K562 (cell line): ENCODE results near the gene JUND. TPM values are rescaled to one million over a fixed set of nuclear protein-coding genes. Genes with fewer than 3 reads are reported as not detected.

Experiments
- ASH1L ChIP-seq: fragments of 450-650 bp; IDR thresholded peaks from 2 replicates; pipeline ENCODE4 v1.6.1; 2018; ENCODE audit warnings: borderline replicate concordance, mild to moderate bottlenecking, low read depth; ENCODE audit not compliant: partially characterized antibody
- CBX3 ChIP-seq, 2 experiments: IDR thresholded peaks; 1 replicate in 1 of 2; 2 replicates in 1 of 2; pipeline ENCODE4 v1.6.1; 2012; ENCODE audit warnings: inconsistent platforms in 2 of 2, low read length in 2 of 2, borderline replicate concordance in 1 of 2, control low read depth in 1 of 2
- FOXP4 ChIP-seq: sonication (generic); formaldehyde crosslinking; IDR thresholded peaks from 2 replicates; pipeline ENCODE4 v1.8.0; 2022; ENCODE audit warnings: mild to moderate bottlenecking, missing genetic modification reagents, borderline replicate concordance
- KLF10 ChIP-seq: fragments of 250-450 bp; sonication (Bioruptor Pico); IDR thresholded peaks from 2 replicates; pipeline ENCODE4 v1.6.1; 2021; ENCODE audit warnings: matching md5 sums
- MCM7 ChIP-seq, 2 experiments: fragments of 450-650 bp; IDR thresholded peaks; 2 replicates each; pipeline ENCODE4 v1.6.1; 2016 to 2018
- MITF ChIP-seq: IDR thresholded peaks from 2 replicates; pipeline ENCODE4 v1.6.1; 2014; ENCODE audit warnings: antibody characterized with exemption
- MTA2 ChIP-seq: fragments of 450-650 bp; IDR thresholded peaks from 2 replicates; pipeline ENCODE4 v1.6.1; 2016; ENCODE audit warnings: low read depth
- NFE2L1 ChIP-seq: fragments of 450-650 bp; IDR thresholded peaks from 2 replicates; pipeline ENCODE4 v1.6.1; 2016; ENCODE audit warnings: missing genetic modification characterization, low read depth, mild to moderate bottlenecking, missing compliant biosample characterization, moderate library complexity, borderline replicate concordance
- POLR2H ChIP-seq: IDR thresholded peaks from 2 replicates; pipeline ENCODE4 v1.6.1; 2016; ENCODE audit warnings: missing genetic modification characterization, low read depth, mild to moderate bottlenecking, control low read depth, missing compliant biosample characterization, moderate library complexity
- SIX5 ChIP-seq, 2 experiments: IDR thresholded peaks; 2 replicates each; pipeline ENCODE4 v1.6.1; 2011; ENCODE audit warnings: low read length in 2 of 2, borderline replicate concordance in 1 of 2, low read depth in 1 of 2, mild to moderate bottlenecking in 1 of 2, moderate library complexity in 1 of 2; ENCODE audit not compliant: insufficient read depth in 1 of 2
- SMAD1 ChIP-seq: fragments of 150-350 bp; IDR thresholded peaks from 2 replicates; pipeline ENCODE4 v1.6.1; 2014; ENCODE audit warnings: low read length, low read depth; ENCODE audit not compliant: partially characterized antibody
- SMARCB1 ChIP-seq: IDR thresholded peaks from 2 replicates; pipeline ENCODE4 v1.6.1; 2011; ENCODE audit warnings: improper control_type of control experiment, low read depth; ENCODE audit not compliant: insufficient read length
- SMARCE1 ChIP-seq: fragments of 450-650 bp; IDR thresholded peaks from 2 replicates; pipeline ENCODE4 v1.7.1; 2016; ENCODE audit warnings: mild to moderate bottlenecking
- SREBF1 ChIP-seq: fragments of 150-350 bp; IDR thresholded peaks from 2 replicates; pipeline ENCODE4 v1.6.1; 2014; ENCODE audit warnings: antibody characterized with exemption, low read depth, low read length, borderline replicate concordance
- SRSF1 ChIP-seq: fragments of 200-400 bp; formaldehyde crosslinking; IDR thresholded peaks from 2 replicates; pipeline ENCODE4 v1.6.1; 2017; ENCODE audit warnings: mild to moderate bottlenecking, low read depth, low read length, moderate library complexity
- TCF7L2 ChIP-seq: fragments of 150-350 bp; IDR thresholded peaks from 2 replicates; pipeline ENCODE4 v1.6.1; 2016; ENCODE audit warnings: low read depth, mild to moderate bottlenecking, low read length, moderate library complexity
- XRCC4 ChIP-seq: IDR thresholded peaks from one replicate; pipeline ENCODE4 v1.6.1; 2011; ENCODE audit not compliant: insufficient read depth, insufficient read length; ENCODE audit errors: extremely low read depth
- ZFX ChIP-seq: sonication (generic); formaldehyde crosslinking; IDR thresholded peaks from 2 replicates; pipeline ENCODE4 v1.8.0; 2022; ENCODE audit warnings: mild to moderate bottlenecking, missing genetic modification reagents, moderate library complexity
- ZNF436 ChIP-seq: fragments of 250-450, 450-650 bp; sonication (Bioruptor Pico); formaldehyde crosslinking; IDR thresholded peaks from 2 replicates; pipeline ENCODE4 v1.7.0; 2020; ENCODE audit warnings: mild to moderate bottlenecking
- ZNF583 ChIP-seq: fragments of 250-450 bp; sonication (Bioruptor Pico); IDR thresholded peaks from 2 replicates; pipeline ENCODE4 v1.4.0; 2020
- polyA plus RNA-seq, 8 experiments: library from polyadenylated mRNA; depleted of rRNA in 4 of 8; stranded (reverse) in 5 of 8; unstranded in 3 of 8; fragments of >200 nt; fragmentation: Nextera tagmentation in 2 of 8; fragmentation: Illumina TruSeq in 1 of 8; extraction: Ambion mirVana in 2 of 8; extraction: Trizol in 1 of 8; gene quantifications; 2 replicates each; pipeline versions ENCODE4 v1.2.1 to v1.2.3, GENCODE V29; 2011 to 2014; ENCODE audit warnings: inconsistent platforms in 1 of 8, missing spikeins in 1 of 8
- total RNA-seq, 7 experiments: library from RNA; depleted of rRNA in 6 of 7; stranded (reverse); fragments of >200 nt in 6 of 7; fragmentation: Illumina TruSeq in 2 of 7; extraction: Trizol in 2 of 7; gene quantifications; 2 replicates each; pipeline versions ENCODE4 v1.2.1 to v1.2.3, GENCODE V29; 2011 to 2021; ENCODE audit warnings: low replicate concordance in 1 of 7
- TF ChIP-seq, protein P1 (sequence below): sonication (generic); formaldehyde crosslinking; IDR thresholded peaks from 2 replicates; pipeline ENCODE4 v1.8.0; 2022; ENCODE audit warnings: mild to moderate bottlenecking, missing genetic modification reagents

JUND gene
- total and polyA plus RNA-seq, 9 of the 15 experiments (the other 6 are each of a cell fraction or from before 2014, with no cell fraction given) = 6.4 to 286 (median 42.3) TPM

DNA sequence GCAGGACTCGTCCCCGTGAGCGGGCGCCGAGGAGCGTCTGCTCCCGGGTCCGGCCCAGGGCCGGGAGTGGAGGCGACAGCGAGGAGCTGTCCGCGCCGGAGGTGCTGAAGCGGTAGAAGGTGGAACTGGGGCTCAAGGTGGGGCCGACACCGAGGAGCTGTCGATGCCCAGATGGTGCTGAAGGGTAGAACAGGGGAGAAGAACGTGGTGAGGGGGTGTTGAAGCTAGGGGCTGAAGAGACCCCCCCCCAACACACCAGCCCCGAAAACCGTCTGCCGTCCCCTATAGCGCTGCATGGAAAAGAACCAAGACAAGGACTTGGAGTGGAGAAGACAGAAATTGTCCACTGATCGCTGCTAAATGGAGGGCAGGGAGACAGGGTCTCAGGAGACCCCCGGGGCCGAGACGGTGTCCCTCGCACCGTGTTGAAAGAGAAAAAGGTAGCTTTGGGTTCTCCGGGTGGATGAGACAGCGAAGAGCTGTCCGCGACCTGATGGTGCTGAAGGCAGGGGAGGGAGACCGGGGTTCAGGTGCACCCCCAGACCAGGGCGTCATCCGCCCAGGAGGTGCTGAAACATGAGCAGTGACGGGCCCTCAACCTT, 48.1 kb downstream of the JUND start (continued):
- TF ChIP-seq SMARCB1 (peak; percentile 65), KLF10 (CRISPR knock-in tag) (no peak), TCF7L2 (no peak), ZNF583 (CRISPR knock-in tag) (0 out of 2 replicates have a peak, but pooled peaks have one; percentile 31), ZNF436 (CRISPR knock-in tag) (no peak), POLR2H (tag) (no peak), FOXP4 (0 out of 2 replicates have a peak, but pooled peaks have one; percentile 26), SREBF1 (no peak), ASH1L (no peak), MTA2 (no peak), MCM7 (IDR thresholded peaks at IDR 0.05) (peak in 1 of 2 experiments; percentile 38; a peak in 1 of 4 replicates), SRSF1 (no peak), SMARCE1 (no peak), CBX3 (IDR thresholded peaks at IDR 0.05; ENCODE audit: borderline replicate concordance in 1 of 2, low read length in 2 of 2) (peak in 1 of 2 experiments; percentile 43; a peak in 1 of 3 replicates), MITF (no peak), ZFX (CRISPR knock-in tag) (peak; percentile 57; the same call in 1 of the 2 replicates), SMAD1 (no peak), SIX5 (IDR thresholded peaks at IDR 0.05; ENCODE audit: borderline replicate concordance in 1 of 2, insufficient read depth in 1 of 2, low read depth in 1 of 2, low read length in 2 of 2) (no peak), XRCC4 (no peak), NFE2L1 (tag) (no peak)
- TF ChIP-seq, protein P1, sequence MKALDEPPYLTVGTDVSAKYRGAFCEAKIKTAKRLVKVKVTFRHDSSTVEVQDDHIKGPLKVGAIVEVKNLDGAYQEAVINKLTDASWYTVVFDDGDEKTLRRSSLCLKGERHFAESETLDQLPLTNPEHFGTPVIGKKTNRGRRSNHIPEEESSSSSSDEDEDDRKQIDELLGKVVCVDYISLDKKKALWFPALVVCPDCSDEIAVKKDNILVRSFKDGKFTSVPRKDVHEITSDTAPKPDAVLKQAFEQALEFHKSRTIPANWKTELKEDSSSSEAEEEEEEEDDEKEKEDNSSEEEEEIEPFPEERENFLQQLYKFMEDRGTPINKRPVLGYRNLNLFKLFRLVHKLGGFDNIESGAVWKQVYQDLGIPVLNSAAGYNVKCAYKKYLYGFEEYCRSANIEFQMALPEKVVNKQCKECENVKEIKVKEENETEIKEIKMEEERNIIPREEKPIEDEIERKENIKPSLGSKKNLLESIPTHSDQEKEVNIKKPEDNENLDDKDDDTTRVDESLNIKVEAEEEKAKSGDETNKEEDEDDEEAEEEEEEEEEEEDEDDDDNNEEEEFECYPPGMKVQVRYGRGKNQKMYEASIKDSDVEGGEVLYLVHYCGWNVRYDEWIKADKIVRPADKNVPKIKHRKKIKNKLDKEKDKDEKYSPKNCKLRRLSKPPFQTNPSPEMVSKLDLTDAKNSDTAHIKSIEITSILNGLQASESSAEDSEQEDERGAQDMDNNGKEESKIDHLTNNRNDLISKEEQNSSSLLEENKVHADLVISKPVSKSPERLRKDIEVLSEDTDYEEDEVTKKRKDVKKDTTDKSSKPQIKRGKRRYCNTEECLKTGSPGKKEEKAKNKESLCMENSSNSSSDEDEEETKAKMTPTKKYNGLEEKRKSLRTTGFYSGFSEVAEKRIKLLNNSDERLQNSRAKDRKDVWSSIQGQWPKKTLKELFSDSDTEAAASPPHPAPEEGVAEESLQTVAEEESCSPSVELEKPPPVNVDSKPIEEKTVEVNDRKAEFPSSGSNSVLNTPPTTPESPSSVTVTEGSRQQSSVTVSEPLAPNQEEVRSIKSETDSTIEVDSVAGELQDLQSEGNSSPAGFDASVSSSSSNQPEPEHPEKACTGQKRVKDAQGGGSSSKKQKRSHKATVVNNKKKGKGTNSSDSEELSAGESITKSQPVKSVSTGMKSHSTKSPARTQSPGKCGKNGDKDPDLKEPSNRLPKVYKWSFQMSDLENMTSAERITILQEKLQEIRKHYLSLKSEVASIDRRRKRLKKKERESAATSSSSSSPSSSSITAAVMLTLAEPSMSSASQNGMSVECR (CRISPR knock-in tag) = peak; percentile 99
